ENCODE results near the gene BPIFA3. TPM values are rescaled to one million over a fixed set of nuclear protein-coding genes. Genes with fewer than 3 reads are reported as not detected.

The BPIFA3 gene
- total RNA-seq (2022; extraction: Qiagen RNA extraction) = not detected in 5 replicates

GRCh38 chr20:33217052-33217451 lies at the start of gene BPIFA3:
Gene BPIFA3 (plus strand): TSS chr20:33217352. CDS start chr20:33217537, 185 bp downstream.

GRCh38 chr20:33167859-33168258 lies 49.3 kb upstream of the BPIFA3 start, which contains the start of gene BPIFA2:
Gene BPIFA2 (plus strand): TSS chr20:33168159. CDS start chr20:33169146, 987 bp downstream.

GRCh38 chr20:33235696-33236095 lies 18.5 kb downstream of the BPIFA3 start, which contains the start of gene BPIFA1:
Gene BPIFA1 (plus strand): TSS chr20:33235996. CDS start chr20:33237712, 1,716 bp downstream.

Other genes with a start within 250 kb of the BPIFA3 start
- not detected in 5 replicates for gene SUN5, start 212.9 kb upstream of the BPIFA3 start, total RNA-seq (2022; extraction: Qiagen RNA extraction)
- gene BPIFB2, start 209.6 kb upstream of the BPIFA3 start, total RNA-seq (2022; extraction: Qiagen RNA extraction) = not detected in 5 replicates
- gene BPIFB6, start 185.7 kb upstream of the BPIFA3 start, total RNA-seq (2022; extraction: Qiagen RNA extraction) = not detected in 5 replicates
- gene BPIFB3, start 163.4 kb upstream of the BPIFA3 start, total RNA-seq (2022; extraction: Qiagen RNA extraction) = not detected in 5 replicates
- gene BPIFB4, start 137.7 kb upstream of the BPIFA3 start, total RNA-seq (2022; extraction: Qiagen RNA extraction) = not detected in 5 replicates
- not detected in 5 replicates for gene BPIFA2, start 49.2 kb upstream of the BPIFA3 start, total RNA-seq (2022; extraction: Qiagen RNA extraction)
- gene BPIFA1, start 18.6 kb downstream of the BPIFA3 start, total RNA-seq (2022; extraction: Qiagen RNA extraction) = not detected in 5 replicates
- 0.10 to 0.17 TPM in 2 of 5 replicates, not detected in the others for gene BPIFB1, start 65.9 kb downstream of the BPIFA3 start, total RNA-seq (2022; extraction: Qiagen RNA extraction)
- gene CDK5RAP1, start 184.2 kb downstream of the BPIFA3 start, total RNA-seq (2022; extraction: Qiagen RNA extraction) = 30.3 to 32.6 TPM (median 31.6 TPM) in 5 replicates
- 9.1 to 12.4 TPM (median 10.9 TPM) in 5 replicates for gene SNTA1, start 226.4 kb downstream of the BPIFA3 start, total RNA-seq (2022; extraction: Qiagen RNA extraction)